GM12891 (cell line): ENCODE results near the gene SLAMF7.

Source experiments
- POLR2A ChIP-seq: IDR thresholded peaks from 2 replicates; pipeline ENCODE4 v1.6.1; 2011; ENCODE audit warnings: low read depth, low read length, control low read depth
- POLR2AphosphoS5 ChIP-seq: IDR thresholded peaks from 2 replicates; pipeline ENCODE4 v1.6.1; 2011; ENCODE audit warnings: low read depth, low read length, control low read depth
- SPI1 ChIP-seq: IDR thresholded peaks from 2 replicates; pipeline ENCODE4 v1.6.1; 2011; ENCODE audit warnings: low read depth, low read length, control low read depth
- TAF1 ChIP-seq: IDR thresholded peaks from 2 replicates; pipeline ENCODE4 v1.6.1; 2011; ENCODE audit warnings: low read depth, low read length, control low read depth

- TF ChIP-seq POLR2AphosphoS5: no peak
- TF ChIP-seq POLR2A: no peak
- TF ChIP-seq SPI1: no peak
- no peak for TF ChIP-seq TAF1
Observed at GRCh38 chr1:160800645-160801408, 61.8 kb downstream of the SLAMF7 start.
